CD1c-positive myeloid dendritic cell (primary cell): ENCODE measurements around the gene SCAMP1.
A peak's percentile ranks its signal among the peaks of the same experiment; 100 is the strongest.
"Not testable (repeated sequence)": the region's sequence is repeated elsewhere in the genome, so short reads cannot be mapped to it uniquely, and the experiment has no call there.

Experiments used
- DNase-seq: peaks from one replicate; pipeline ENCODE4 v3.0.0-alpha.2; 2016; ENCODE audit errors: extremely low spot score

Gene SCAMP1

DNA sequence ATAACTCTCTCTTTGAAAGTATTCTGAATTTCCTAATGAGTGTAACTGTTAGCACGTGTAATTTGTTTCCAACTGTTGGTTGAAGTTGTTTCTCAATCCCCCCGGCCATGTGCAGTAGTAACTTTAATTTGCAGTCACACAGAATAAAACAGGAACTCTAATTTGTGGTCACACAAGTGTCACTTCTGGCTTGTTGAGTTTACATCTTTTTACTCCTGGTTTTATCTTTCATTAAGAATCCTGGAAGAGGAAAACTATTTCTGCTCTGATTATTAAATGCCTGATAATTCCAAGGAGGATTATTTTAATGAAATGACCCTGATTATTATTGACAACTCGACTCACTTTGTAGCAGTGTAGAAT, 1.2 kb downstream of the SCAMP1 start:
- DNase-seq, result peak; percentile 75

DNA sequence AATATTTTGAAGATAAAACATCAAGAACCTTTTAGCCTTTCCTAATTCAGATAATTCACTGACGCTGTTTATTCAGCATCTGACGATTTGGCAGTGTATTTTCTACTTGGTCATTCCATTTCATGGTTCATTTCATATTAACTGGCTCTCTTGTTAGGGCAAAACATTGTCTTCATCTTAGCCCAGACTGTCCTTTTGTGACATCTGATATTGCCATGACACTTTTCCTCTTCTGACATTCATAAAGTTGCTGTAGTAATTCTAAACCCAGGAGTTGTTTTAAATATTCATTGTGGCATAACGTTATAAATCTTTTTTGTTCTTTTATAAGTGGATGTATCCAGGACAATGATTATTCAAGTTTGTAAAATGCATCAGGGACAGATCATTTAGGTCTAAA, 1.8 kb downstream of the SCAMP1 start:
- no peak for DNase-seq

DNA sequence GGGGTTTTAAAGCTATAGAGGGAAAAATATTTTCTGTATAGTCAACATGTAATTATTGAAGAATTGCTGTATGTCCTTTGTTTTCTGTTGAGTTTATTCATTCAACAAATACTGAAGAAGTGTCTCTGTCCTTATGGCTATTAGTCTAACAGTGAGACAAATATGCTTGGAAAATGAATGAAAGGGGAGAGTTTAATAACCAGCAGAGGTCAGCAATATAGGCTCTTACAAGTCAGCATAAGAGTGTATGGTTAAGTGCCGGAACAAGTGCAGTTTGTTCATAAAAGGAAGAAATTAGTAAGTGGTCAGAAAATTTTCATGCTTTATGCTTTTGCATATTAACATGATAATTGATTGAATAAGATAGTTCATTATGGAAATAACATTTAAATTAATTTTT, 3.6 kb downstream of the SCAMP1 start:
- DNase-seq, result no peak

DNA sequence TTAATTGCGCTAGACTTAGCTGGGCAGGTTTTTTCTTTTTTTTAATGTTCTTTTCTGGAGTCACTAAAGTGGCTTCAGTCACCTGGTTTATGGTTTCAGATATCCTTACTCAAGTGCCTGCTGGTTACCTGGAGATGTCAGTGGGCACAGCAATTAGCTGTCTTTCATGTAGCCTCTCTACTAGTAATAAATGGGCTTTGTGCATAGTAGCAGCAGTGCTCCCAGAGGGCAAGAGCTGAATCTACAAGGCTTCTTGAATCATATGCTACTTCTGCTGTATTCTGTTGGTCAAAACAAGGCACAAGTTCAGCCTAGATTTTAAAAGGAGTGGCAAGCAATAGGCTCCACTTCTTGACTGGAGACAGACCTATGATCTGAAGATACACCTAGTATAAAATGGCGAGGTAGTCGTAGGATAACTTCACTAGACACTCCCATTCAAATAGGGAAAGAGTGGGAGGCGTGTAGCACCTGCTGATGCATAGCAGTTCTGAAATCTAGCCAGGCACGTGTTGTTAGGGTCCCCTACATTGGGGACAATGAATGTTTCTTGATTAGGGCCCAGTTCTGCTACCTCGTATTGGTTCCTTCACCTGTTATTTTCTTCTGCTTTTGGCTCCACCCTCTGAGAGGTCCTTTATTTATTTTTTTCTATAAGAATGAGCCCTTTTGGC, 7.0 kb downstream of the SCAMP1 start:
- no peak for DNase-seq

DNA sequence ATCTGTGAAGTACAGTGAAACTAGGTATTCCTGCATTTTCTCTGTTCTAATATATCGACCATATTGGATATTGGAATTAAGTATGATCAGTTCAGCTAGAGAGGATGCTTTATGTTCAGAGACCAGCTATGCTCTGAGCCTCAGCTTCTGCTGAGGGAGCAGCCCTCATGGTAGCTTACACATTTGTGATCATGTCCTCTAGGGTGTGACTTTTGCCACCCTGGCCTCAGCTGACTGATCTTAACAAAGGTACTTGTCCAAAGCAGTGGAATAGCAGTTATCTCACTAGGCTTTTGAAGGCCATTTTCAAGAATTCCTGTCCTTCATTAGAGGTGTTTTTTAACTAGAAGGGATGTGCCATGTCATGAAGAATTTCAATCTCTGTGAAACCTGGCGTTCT, 9.3 kb downstream of the SCAMP1 start:
- DNase-seq, result no peak

DNA sequence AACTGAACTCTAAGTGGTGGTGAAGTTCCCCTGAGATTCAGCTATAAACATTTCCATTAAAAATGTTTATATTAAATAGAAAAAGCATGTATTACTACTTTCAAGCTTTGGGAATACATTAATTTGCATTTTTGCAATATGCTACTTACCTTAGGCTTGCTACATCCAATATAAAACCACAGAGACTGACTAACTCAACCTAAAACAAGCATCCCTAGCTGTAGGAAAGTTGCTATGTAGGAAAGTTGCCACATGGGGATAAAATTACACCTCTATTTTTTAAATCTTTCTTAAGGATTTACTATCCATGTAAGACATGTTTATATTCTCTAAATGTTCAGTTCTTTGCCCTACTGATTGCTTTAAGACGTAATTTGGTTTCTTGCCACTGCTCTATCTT, 12.8 kb downstream of the SCAMP1 start:
- DNase-seq, result no peak

DNA sequence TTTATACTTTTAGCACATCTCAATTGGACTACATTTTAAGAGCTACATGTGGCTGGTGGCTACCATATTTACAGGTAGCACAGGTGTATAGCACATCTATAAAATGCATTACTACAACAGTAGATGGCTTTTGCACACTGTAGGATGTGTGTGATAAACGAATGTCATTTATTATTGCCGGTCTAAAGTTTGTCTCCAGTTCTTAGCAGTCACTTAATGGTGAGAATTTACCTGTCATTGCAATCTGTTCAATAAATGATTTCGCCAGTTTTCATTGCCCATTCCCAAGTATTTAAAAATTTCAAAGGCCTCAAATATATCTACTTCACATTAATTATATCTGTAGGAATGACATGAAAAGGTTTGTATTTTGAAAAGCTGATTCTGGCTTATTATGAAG, 15.9 kb downstream of the SCAMP1 start:
- no peak for DNase-seq

DNA sequence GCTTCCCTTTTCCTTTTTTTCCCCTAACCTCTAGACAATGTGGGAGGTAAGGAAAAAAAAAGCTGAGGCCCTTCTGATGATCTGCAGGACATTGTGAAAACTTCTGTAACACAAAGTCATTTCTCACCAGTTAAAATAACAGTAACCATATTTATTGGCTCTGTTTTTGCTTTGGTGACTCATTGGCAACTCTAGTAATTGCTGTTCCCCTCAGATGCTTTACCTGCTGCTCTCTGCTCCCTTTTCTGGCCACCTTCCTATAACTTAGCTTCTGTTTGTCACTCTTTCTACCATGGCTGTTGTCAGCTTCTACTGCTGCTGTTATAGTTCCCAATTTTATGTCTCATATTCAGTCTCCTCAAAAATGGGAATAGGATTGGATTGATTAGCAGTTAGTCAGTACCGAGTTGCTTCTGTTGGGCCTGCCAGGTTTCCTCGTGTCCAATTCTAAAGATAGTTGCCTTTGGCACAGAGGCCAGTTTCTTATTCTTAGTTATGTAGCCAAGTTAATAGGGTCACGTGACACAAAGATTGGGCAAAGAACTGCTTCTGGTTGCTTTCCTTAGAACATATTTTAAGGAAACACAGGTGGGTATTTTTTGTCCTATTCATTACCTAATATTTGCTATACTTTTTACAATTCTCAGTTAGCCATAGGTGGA, 16.8 kb downstream of the SCAMP1 start:
- no peak for DNase-seq

DNA sequence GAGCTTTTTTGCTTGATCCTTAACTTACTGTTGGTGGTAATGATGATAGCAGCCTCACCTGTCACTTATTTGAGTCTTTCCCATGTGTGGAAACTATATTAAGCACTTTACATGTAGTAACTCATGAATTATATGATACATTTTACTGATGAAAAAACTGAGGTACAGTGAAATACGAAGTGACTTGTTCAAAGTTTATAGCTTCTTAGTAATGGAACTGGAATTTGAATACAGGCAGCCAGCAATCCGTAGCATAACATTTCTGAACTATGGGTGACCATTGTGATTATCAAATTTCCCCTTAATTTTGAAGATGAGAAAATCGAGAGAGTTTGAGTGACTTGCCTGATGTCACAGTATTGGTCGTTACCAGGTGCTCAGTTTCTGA, 17.3 kb downstream of the SCAMP1 start:
- no peak for DNase-seq

DNA sequence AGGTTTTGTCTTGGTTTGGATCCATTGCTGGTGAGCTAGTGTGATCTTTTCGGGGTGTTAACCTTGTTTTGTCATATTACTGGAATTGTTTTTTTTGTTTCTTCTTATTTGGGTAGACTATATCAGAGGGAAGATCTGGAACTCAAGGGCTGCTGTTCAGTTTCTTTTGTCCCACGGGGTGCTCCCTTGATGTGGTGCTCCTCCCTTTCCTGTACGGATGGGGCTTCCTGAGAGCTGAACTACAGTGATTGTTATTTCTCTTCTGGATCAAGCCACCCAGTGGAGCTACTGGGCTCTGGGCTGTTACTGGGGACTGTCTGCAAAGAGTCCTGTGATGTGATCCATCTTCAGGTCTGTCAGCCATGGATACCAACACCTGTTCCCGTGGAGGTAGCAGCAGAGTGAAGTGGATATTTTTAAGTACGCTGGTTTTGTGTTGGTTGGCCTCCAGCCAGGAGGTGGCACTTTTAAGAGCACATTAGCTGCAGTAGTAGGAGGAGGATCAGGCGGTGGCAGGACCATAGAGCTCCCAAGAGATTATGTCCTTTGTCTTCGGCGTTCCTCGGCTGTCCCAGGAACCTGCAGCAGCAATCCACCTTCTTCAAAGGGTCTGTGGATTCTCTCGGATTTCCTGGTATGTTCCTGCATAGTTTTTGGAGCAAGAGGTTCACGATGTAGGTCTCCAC, 27.2 kb downstream of the SCAMP1 start:
- DNase-seq, result no peak

DNA sequence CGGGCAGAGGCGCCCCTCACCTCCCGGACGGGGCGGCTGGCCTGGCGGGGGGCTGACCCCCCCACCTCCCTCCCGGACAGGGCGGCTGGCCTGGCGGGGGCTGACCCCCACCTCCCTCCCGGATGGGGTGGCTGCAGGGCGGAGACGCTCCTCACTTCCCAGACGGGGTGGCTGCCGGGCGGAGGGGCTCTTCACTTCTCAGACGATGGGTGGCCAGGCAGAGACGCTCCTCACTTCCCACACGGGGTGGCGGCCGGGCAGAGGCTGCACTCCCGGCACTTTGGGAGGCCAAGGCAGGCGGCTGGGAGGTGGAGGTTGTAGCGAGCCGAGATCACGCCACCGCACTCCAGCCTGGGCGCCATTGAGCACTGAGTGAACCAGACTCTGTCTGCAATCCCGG, 30.9 kb downstream of the SCAMP1 start:
- DNase-seq, result not testable (repeated sequence)

DNA sequence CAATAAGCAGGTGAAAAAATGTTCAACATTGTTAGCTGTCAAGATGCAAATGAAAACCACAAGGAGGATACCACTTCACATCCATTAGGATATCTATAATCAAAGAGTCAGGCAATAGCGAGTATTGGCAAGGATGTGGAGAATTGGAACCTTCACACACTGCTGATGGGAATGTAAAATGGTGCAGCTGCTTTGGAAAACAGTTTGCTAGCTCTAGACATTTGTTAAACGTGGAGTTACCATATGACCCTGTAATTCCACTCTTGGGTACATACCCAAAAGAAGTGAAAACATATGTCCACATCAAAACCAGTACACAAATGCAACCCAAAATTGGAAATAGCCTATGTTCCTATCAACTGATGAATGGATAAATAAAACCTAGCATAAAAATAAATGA, 37.4 kb downstream of the SCAMP1 start:
- no peak for DNase-seq

DNA sequence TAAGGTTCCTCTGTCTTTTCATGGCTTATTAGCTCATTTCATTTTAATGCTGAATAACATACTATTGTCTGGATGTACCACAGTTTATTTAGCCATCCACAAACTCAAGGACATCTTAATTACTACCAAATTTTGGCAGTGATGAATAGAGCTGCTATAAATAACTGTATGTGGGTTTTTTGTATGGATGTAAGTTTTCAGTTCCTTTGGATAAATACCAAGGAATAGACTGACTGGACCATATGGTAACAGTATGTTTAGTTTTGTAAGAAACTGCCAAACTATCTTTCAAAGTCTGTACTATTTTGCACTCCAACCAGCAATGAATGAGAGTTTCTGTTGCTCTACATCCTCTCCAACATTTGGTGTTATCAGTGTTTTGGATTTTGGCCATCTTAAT, 38.7 kb downstream of the SCAMP1 start:
- DNase-seq, result no peak

DNA sequence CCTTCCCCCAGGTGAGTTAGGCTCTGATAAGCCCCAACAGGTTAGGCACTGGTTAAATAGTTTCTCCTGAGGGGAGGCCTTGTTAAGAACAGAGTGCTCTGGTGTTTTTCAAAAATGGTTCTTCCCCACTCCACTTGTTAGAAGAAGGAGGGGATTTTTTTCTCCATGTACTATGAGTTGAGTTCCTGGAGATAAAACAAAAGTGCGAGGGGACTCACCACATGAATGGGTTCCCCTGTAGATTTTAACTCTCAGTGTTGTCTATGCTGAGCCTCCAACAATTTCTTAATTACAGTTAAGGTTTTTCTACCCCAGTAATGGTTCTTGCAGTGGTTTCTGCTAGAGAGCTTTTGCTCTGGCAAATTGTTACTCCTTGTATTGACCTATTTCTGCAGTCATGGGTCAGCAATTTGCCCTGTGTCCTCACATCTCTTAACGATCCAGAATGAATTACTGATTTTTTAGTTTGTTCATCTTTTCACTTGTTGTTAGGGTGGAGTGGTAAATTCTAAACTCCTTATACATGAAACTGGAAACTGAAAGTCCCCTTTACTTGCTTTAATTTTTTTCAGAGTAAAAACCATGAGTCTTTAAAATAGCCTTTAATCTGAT, 44.4 kb downstream of the SCAMP1 start:
- DNase-seq, result no peak

DNA sequence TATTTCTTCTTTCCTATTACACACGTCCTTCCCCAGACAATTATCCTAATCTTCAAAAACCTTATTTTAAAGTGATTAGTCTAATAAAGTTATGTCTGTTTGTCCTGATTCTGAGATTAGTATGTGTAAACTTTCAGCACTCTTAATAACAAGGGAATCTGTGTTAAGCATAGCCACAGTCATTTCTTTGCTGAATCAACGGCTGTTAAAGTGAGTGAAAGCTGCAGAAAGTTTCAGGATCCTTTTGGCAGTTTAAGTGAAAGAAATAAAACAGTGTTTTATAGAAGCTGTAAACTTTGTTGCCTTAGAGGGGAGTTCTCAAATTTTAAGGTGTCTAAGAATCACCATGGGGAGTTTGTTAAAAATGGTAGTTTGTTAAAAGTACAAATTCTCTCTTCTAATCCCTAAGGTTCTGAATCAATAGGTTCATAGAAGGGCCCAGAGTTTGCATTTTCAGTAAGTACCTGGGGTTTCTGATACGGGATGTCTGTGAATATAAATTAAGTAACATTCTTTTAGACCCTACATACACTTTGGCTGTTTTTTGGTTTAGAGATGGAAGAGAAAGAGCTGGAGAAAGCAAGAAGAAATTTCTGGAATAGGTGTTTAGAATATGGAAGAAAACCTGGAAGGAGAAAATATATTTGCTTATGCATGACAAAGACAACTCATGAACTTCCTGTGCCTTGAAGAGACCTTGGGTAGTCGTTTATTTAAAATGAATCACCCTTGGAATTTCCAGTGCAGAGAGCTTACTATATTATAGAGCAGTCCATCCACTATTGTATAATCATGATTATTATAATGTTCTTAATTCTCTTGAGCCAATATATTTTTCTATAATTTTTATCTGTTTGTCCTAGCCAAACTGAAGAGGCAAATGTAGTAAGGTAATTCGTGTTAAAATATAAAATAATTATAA, 45.7 kb downstream of the SCAMP1 start:
- no peak for DNase-seq

DNA sequence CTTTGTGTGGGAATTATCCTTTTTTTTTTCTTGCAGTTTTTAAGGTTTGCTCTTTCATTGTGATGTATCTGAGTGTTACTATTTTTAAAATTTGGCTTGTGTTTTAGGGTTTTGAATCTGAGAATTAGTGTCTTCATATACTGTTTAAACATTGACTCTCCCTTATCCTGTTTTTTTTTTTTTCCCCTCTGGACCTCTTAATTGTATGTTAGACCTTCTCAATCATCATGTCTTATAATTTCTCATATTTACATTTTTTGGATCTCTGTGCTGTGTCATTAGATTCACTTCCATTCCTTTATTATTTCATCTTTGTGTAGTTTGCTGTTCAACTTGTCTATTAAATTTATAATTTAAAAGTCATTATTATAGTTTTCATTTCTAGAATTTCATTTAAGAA, 47.0 kb downstream of the SCAMP1 start:
- no peak for DNase-seq

DNA sequence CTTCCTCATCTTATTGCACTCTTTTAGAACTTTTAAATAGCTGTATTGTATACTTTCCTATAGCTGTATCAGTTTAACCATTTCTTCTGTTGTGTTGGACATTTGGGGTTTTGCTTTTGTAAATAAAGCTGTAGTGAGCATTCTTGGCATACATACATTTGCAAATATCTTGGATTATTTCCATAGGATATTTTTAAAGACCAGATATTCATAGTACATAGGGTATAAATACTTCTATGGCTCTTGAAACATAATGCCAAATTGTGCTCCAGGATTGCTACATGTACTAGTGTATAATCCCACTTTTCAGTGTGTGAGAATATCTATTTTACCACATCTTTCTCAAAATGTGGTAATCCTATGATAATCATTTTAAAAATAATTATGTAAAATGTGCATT, 51.2 kb downstream of the SCAMP1 start:
- DNase-seq, result no peak

DNA sequence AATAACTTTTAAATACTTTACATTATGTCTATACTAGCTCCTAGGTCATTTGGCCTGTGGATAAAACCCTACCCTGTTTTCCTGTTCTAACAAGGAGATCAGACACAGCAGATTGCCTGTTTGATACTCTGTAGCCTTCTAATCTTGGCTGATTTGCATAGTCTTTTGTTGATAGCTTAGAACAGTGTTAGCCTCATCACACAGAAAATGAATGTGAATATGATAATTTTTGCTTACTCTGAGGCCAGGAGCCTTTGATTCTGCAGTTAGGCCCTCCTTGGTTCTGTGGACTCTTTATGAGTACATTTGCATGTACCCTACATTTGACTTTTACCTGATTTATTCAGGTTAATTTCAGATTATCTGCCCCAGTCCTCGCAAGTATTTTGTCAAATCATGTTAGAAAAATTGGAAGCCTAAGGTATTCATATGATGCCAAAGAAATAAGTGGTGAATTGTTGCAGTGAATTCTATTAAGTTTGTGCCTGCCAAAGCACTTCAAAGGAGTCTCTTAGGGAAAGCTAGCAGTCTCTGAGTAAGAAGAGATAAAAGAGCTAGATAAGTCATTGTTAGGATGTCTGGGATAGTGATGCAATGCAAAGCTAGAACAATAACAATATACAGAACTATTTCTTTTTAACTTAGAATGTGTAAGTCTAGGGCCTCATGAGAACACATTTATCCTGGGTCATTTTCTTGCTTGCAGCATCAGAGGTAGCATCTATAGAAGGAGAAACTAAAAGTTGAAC, 56.4 kb downstream of the SCAMP1 start:
- no peak for DNase-seq

DNA sequence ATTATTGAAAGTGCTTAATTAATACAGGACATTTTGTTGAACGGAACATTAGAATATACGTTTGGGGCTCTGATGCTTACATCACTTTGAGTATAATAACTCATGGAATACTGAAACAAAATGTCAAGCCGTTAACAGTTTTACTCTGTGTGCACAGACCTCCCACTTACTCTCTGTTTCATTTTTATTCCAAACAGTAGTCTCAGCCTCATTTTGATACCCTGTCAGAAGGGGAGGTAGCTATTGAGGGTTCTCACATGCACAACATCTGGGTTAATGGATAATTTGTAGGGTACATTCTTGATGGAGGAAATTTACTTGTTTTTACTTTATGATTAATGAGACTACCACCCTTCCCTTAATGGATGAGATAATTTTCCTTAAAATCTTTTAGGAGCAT, 59.0 kb downstream of the SCAMP1 start:
- no peak for DNase-seq

DNA sequence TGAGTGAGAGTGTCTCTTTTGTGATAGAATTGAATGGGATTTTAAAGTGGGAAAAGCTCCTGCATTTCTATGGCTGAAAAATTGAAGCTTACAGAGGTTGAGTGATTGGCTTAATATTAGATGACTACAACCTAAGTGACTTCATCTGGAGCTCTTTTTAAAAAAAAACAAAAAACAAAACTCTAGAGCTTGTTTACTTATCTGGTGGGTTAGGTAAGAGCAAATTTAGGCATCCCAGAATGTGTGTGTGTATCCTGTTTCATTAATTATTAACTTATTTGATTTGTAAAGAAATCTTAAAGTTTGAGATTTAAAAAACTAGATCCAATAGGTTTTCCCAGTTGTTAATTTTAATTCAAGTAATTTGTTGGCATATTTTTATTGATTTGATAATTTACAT, 60.1 kb downstream of the SCAMP1 start:
- no peak for DNase-seq

DNA sequence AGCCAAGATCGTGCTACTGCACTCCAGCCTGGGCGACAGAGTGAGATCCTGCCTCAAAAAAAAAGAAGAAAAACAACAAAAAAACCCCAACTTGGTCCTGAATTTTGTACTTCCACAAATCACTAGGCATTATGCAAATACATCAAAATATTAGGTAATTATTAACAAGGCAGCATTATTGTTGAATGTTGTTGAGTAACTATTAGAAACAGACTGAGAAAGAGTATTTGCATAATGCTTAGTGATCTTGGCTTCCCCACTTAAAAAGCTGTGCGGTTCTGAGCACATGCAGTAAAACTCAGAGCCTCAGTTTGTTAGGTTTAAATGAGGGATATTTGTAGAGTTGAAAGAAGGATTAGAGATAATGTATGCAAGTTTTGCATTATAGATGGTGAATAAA, 64.2 kb downstream of the SCAMP1 start:
- no peak for DNase-seq
